ENCODE data around the gene SNX18.
"Not testable (repeated sequence)": the region's sequence is repeated elsewhere in the genome, so short reads cannot be mapped to it uniquely, and the experiment has no call there.

SNX18 gene

DNA sequence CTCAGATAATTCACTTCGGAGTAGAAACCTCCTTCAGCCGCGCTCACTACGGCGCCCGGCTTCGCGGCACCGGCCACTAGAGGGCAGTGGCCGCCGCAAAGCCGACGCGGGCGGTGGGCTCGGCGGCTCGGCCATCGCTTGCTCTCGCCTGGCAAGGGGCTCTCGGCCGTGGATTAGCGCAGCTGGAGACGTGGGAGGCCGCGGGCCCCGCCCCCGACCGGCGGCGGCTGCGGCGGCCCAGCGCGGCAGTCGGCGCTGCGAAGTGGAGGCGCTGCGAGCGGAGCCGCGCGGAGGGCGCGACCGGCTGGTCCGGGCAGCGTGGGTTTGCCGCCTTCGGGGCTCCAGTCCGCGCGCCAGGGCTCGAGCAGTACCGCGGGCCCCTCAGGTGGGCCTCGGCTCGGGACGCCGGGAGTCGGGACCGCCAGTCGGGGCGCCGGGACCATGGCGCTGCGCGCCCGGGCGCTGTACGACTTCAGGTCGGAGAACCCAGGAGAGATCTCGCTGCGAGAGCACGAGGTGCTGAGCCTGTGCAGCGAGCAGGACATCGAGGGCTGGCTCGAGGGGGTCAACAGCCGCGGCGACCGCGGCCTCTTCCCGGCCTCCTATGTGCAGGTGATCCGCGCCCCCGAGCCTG, at the start of gene SNX18:
TSS of gene SNX18 (plus strand) at position 248 of the 634 bp plus-strand sequence. CDS start at position 442, 194 bp downstream.
- FAIRE-seq: no peak

- FAIRE-seq: no peak
These were observed 47.9 kb upstream of the SNX18 start for GRCh38 chr5:54469622-54470021.

GRCh38 chr5:54470128-54470527, 47.4 kb upstream of the SNX18 start:
- FAIRE-seq: no peak

DNA sequence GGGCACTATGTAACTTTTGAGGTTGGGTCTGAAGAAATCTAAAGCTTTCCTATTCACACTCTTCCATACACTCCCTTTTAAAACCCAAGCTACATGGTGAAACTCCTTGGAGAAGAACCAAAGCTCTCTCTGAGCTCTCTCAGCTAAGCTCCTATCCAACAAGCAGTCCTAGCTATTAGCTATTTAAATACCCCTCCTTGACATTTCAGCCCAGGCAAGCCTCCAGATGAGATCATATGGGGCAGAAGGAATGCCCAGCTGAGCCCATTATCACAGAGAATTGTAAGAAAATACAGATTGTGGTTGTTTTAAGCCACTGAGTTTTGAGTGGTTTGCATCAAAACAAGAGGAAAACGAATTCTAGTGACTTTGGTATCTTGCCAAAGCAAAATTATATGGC, 46.9 kb upstream of the SNX18 start:
- FAIRE-seq: no peak

DNA sequence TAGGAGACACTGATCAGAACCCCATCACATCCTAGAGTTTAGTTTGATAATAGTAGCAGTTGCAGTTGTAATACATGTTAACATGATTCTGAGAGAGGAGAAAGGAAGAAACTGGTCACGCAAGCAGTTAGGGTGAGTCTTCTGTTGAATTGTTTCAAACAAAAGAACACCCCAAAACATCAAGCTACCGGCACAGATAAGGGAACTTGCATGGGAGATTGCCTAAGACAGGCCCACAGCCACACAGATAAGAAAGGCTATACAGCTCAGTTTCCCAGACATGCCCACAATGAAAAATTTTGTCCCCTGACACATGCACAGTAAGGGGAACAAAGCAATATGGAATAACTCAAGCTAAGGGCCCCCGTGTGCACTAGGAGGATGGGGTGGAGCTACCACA, 46.2 kb upstream of the SNX18 start:
- no peak for FAIRE-seq

DNA sequence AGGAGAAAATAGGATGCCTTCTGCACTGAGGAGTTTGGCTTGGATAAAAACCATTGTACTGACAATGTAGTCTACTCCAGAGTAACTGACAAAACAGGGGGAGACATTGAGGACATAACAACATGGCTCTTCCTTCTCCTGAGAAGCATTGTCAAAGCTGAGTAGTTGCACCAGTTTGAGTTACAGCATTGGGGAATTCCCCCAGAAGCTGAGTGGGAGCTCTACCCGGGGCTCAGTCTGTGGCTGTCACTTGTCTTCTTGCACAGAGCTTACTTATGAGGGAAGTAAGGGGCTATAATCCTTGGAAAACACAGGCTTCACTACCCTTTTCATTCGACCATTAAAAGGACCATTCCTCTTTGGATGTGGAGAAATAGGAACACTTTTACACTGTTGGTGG, 40.9 kb upstream of the SNX18 start:
- no peak for FAIRE-seq

DNA sequence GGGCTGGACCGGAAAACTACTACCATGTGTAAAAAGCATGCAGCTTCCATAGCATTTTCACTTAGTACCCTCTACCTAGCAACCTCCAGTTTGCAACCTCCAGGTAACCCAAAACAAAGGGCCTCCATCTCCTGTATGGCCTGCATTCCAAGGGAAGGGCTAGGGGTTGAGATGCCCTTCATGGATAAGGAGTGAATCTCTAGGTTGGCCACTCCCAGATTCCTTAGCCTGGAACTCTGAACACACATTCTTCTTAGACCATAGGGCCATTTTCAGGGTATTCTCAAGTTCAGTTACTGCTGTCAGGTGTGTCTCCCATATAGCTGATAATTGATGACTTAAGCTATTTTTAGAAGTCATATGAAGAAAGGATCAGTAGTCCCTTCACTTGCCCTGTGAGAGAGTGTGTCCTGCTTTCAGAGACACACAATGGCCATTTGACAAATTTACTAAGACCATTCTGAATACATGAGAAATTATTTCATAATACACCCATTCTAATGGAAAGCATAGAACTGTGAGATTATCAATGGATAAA, 39.5 kb upstream of the SNX18 start:
- no peak for FAIRE-seq

- FAIRE-seq: no peak
These were observed 37.3 kb upstream of the SNX18 start for GRCh38 chr5:54480296-54480695.

GRCh38 chr5:54484219-54484894, 33.2 kb upstream of the SNX18 start:
- no peak for FAIRE-seq

DNA sequence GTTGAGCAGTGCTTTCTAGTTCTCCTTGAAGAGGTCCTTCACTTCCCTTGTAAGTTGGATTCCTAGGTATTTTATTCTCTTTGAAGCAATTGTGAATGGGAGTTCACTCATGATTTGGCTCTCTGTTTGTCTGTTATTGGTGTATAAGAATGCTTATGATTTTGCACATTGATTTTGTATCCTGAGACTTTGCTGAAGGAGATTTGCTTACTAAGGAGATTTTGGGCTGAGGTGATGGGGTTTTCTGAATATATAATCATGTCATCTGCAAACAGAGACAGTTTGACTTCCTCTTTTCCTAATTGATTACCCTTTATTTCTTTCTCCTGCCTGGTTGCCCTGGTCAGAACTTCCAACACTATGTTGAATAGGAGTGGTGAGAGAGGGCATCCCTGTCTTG, 31.9 kb upstream of the SNX18 start:
- not testable (repeated sequence) for FAIRE-seq

DNA sequence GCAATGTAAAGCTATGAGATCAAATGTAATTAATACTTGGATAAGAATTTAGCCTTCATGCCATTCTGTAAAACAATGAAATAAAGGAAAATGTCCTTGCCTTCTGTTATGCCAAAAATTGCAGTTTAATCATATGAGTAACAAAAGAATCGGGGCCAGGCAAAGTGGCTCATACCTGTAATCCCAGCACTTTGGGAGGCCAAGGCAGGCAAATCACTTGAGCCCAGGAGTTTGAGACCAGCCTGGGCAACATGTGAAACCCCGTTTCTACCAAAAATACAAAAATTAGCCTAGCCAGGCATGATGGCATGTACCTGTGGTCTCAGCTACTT, 27.9 kb upstream of the SNX18 start:
- not testable (repeated sequence) for FAIRE-seq

GRCh38 chr5:54491326-54491725, 26.2 kb upstream of the SNX18 start:
- no peak for FAIRE-seq

GRCh38 chr5:54492178-54492577, 25.4 kb upstream of the SNX18 start:
- no peak for FAIRE-seq

DNA sequence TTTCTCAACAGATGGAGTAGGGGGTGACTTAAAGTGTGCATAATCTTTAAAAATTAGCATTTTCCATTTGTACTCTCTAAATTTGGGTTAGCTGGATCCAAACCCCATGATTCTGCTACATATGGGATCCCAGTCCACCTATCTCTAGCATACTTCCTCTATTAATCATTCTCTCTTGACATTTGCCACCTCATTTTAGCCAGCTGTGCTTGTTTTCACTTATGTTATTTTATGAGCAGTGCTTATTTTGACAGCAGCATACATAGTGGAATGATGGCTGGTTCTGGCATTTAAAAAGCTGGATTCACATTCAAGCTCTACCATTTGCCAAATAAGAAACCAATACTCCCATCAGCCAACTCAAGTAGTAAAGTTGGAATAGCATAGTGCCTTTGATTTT, 22.5 kb upstream of the SNX18 start:
- FAIRE-seq: no peak

DNA sequence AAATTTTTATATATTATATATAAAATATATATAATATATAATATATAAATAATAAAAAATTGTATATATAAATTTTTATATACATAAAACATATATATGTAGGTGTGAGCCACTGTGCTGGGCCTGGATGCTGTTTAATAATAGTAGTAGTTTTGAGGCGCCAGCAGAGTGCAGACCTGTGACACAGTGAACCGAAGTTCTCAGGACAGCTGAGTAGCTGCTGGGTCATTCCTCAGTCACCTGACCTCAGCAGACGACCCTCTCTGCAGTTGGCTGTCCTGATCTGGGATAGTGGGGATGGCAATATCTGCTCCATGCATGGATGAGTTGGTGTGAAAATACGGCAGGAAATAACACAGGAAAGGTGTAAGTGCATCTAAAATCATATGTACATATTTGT, 3.3 kb upstream of the SNX18 start:
- no peak for FAIRE-seq

DNA sequence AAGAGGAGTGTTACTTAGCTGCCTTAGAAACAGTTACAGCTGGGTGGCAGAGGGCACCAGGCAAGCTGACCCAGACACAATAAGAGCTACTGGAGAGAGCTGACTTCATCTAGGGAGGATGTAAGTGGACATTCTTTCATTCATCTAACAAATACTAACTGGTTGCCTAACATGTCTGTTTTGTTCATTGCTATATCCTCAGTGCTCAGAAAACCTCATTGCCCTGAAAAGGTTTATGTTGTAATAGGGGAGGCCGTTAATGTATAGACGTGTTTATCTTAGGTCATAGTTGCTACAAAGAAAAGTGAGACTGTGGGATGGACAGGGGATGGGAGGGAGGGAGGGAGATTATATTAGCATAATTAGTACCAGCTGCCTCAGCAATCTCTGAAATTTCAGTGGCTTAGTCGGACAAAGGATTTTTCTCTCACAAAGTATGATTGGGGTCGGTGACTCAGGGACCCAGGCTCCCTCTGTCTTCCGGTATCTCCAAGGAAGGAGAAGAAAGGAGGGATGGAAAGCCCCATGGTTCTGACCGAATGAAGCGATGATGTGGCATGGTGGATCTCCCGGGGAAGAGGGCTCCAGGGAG, 2.6 kb upstream of the SNX18 start:
- FAIRE-seq: no peak

DNA sequence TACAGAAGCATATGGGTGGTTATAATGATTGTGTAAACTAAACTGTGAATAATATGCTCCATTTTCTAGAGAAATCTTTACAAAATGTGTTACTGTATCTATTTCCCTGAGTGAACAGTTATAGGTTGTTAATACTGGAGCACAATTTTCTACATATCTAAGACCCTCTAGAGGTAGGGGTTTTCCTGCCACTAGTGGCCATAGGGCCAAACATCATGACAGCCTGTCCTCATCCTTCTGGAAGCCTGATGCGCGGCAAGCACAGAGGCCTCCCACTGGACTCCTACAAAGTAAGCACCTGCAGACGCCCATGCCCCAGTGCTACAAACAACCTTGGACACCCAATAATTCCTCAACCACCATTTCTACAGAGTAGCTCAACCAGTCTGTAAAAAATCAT, 1.9 kb upstream of the SNX18 start:
- FAIRE-seq: no peak

DNA sequence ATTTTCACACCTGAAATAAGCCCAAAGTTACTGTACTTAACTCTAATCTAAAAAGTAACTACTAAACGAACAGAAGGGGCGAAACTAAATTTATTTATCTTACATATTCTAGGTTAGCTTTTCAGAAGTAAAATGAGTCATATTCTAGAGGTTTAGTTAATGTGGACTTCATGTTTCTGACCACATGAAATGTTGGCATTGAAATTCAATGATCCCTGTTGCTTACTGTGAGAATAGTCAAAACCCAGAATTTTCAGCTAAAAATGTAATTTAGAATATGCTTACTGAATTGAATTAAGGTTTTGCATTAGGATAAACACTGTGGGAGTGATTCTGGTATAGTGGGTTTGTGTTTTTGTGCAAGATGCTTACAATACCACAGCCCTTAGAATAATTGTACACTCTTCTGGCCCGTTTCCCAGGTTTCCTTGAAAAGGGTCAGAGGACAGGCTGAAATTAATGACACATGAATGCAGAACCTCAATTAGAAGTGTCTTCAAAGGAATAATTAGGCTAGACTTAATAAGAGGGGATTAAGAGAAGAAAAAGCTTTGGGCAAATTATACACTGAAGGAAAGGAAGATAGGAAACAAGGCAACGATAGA, 1.4 kb upstream of the SNX18 start:
- FAIRE-seq: no peak

GRCh38 chr5:54517174-54517511, 416 bp upstream of the SNX18 start:
- FAIRE-seq: no peak

GRCh38 chr5:54518146-54518817, 723 bp downstream of the SNX18 start:
- FAIRE-seq: no peak

GRCh38 chr5:54518818-54519508, 1.4 kb downstream of the SNX18 start:
- FAIRE-seq: no peak

DNA sequence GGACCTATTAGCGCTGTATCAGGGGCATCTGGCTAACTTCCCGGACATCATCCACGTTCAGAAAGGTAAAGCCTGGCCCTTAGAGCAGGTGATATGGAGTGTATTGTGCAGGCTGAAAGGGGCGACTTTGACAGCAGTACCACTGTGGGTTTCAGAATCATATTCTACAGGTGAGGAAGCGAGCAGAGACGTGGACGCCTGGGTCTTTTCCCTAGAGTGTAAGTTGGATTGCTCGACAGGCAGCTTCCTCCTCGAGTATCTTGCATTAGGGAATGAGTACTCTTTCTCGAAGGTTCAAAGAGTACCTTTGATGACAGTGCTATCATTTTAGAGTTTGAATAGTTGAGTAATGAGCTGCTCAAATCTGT, 1.9 kb downstream of the SNX18 start:
- FAIRE-seq: no peak

GRCh38 chr5:54520438-54520846, 2.9 kb downstream of the SNX18 start:
- no peak for FAIRE-seq

Data from colon (tissue), 2 donors.